Measurements from ENCODE around the gene YY1.

DNA sequence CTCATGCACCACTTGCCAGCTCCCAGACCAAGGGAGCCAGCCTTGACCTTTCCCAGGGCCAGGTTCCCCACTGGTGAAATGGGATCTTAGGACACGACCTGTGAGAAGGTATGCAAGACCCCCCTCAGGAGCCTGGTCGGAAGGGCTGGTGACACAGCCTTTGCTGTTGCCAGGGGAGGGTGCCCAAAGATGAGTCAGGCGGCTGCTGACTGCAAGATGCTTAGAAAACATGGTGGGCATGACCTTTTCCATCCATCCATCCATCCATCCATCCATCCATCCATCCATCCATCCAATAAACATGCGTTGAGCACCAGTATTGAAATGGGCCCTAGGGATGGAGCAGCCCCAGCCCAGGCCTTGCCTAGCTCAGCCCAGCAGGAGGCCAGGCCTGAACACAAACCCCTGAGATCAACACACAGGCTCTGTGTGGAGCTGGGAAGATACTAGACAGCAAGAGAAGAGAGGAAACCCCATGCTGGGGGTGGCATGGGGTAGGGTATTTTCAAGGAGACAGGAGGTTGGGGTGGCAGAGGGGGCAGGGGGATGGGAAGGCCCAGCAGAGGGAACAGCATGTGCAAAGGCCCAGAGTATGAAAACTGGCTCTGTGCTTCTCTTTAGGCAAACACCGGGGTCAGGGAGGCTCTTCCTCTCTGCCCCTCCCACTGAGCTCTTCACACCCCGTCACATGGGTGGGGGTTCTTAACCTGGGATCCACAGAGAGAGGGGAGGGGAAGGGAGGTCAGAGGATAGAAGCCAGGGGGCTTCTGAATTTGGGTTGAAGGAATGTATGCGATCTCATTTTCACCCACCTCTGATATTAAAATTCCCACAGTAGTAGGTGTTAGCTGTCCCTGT, 26.2 kb upstream of the YY1 start:
- TF ChIP-seq, protein P1, sequence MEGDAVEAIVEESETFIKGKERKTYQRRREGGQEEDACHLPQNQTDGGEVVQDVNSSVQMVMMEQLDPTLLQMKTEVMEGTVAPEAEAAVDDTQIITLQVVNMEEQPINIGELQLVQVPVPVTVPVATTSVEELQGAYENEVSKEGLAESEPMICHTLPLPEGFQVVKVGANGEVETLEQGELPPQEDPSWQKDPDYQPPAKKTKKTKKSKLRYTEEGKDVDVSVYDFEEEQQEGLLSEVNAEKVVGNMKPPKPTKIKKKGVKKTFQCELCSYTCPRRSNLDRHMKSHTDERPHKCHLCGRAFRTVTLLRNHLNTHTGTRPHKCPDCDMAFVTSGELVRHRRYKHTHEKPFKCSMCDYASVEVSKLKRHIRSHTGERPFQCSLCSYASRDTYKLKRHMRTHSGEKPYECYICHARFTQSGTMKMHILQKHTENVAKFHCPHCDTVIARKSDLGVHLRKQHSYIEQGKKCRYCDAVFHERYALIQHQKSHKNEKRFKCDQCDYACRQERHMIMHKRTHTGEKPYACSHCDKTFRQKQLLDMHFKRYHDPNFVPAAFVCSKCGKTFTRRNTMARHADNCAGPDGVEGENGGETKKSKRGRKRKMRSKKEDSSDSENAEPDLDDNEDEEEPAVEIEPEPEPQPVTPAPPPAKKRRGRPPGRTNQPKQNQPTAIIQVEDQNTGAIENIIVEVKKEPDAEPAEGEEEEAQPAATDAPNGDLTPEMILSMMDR (IDR thresholded peaks at IDR 0.05; ENCODE audit: insufficient read depth, low read depth, low read length) = no peak
- TF ChIP-seq EZH2 (IDR thresholded peaks at IDR 0.05; ENCODE audit: insufficient read depth, low read length) = no peak

Data from astrocyte (in vitro differentiated cells and primary cell).